RPMI8226 (cell line): ENCODE data around the gene TNRC6B.

ENCODE experiments used
- DNase-seq: peaks from one replicate; pipeline ENCODE4 v3.0.0-alpha.2; 2015

The TNRC6B gene

GRCh38 chr22:40330615-40331014, 152.9 kb downstream of the TNRC6B start:
- DNase-seq: no peak

GRCh38 chr22:40331706-40332105, 154.0 kb downstream of the TNRC6B start:
- no peak for DNase-seq

- DNase-seq: no peak
These were observed 154.6 kb downstream of the TNRC6B start for GRCh38 chr22:40332319-40332781.

GRCh38 chr22:40334060-40334459, 156.3 kb downstream of the TNRC6B start:
- DNase-seq: no peak

GRCh38 chr22:40334899-40335298, 157.2 kb downstream of the TNRC6B start:
- DNase-seq: no peak

- no peak for DNase-seq
These were observed 157.6 kb downstream of the TNRC6B start for GRCh38 chr22:40335358-40335757.

- DNase-seq: no peak
These were observed 162.3 kb downstream of the TNRC6B start for GRCh38 chr22:40340044-40340443.

GRCh38 chr22:40341604-40342003, 163.9 kb downstream of the TNRC6B start:
- no peak for DNase-seq

GRCh38 chr22:40342521-40342920, 164.8 kb downstream of the TNRC6B start:
- DNase-seq: no peak

- DNase-seq: peak; percentile 40
These were observed 167.5 kb downstream of the TNRC6B start for GRCh38 chr22:40345271-40345670.

- DNase-seq: peak; percentile 64
These were observed 168.1 kb downstream of the TNRC6B start for GRCh38 chr22:40345815-40346184.

- peak; percentile 90 for DNase-seq
These were observed 168.7 kb downstream of the TNRC6B start, which contains the start of gene ADSL for GRCh38 chr22:40346185-40347118. TSS of gene ADSL (plus strand) at chr22:40346500. CDS start at chr22:40346559, 59 bp downstream.

- DNase-seq: peak; percentile 5
These were observed 169.6 kb downstream of the TNRC6B start for GRCh38 chr22:40347300-40347699.

- peak; percentile 62 for DNase-seq
These were observed 170.4 kb downstream of the TNRC6B start for GRCh38 chr22:40348025-40348658.

- DNase-seq: no peak
These were observed 175.0 kb downstream of the TNRC6B start for GRCh38 chr22:40352763-40353162.

GRCh38 chr22:40361100-40361499, 183.4 kb downstream of the TNRC6B start:
- DNase-seq: no peak

GRCh38 chr22:40363059-40363458, 185.3 kb downstream of the TNRC6B start:
- no peak for DNase-seq

GRCh38 chr22:40364431-40364830, 186.7 kb downstream of the TNRC6B start:
- no peak for DNase-seq

- no peak for DNase-seq
These were observed 188.3 kb downstream of the TNRC6B start for GRCh38 chr22:40366068-40366467.

- no peak for DNase-seq
These were observed 189.6 kb downstream of the TNRC6B start for GRCh38 chr22:40367342-40367741.

- DNase-seq: no peak
These were observed 190.3 kb downstream of the TNRC6B start for GRCh38 chr22:40368016-40368415.

- DNase-seq: no peak
These were observed 191.1 kb downstream of the TNRC6B start for GRCh38 chr22:40368836-40369235.

- DNase-seq: no peak
These were observed 196.8 kb downstream of the TNRC6B start for GRCh38 chr22:40374567-40374966.

GRCh38 chr22:40376149-40376548, 198.4 kb downstream of the TNRC6B start:
- no peak for DNase-seq
